Mammary epithelial cell (primary cell): ENCODE results near the gene MIEF2.

Experiments
- CTCF ChIP-seq, 2 donors: IDR thresholded peaks in 1 of 2; conservative IDR thresholded peaks in 1 of 2; 2 replicates each; pipeline ENCODE4 v1.5.1; 2011 to 2012; ENCODE audit warnings: inconsistent platforms in 2 of 2, low read length in 2 of 2, mild to moderate bottlenecking in 2 of 2, control low read depth in 1 of 2, low read depth in 1 of 2; ENCODE audit not compliant: insufficient read depth in 1 of 2; ENCODE audit errors: extremely low read depth in 1 of 2
- EZH2 ChIP-seq: IDR thresholded peaks from 2 replicates; pipeline ENCODE4 v1.6.1; 2012; ENCODE audit warnings: low read length, inconsistent platforms, borderline replicate concordance

GRCh38 chr17:18256351-18256750 is 4.1 kb upstream of the MIEF2 start:
- TF ChIP-seq CTCF (conservative IDR thresholded peaks at IDR 0.05 in 1 of 2, IDR thresholded peaks at IDR 0.05 in 1 of 2; ENCODE audit: extremely low read depth in 1 of 2, insufficient read depth in 1 of 2, low read depth in 1 of 2, low read length in 2 of 2) = no peak
- no peak for TF ChIP-seq EZH2
